GM19240 (cell line): ENCODE measurements around the gene ADAMTS20.

Source experiments
- DNase-seq: peaks from one replicate; pipeline ENCODE4 v3.0.0; 2011; ENCODE audit warnings: low spot score; ENCODE audit not compliant: insufficient read length

The ADAMTS20 gene

DNA sequence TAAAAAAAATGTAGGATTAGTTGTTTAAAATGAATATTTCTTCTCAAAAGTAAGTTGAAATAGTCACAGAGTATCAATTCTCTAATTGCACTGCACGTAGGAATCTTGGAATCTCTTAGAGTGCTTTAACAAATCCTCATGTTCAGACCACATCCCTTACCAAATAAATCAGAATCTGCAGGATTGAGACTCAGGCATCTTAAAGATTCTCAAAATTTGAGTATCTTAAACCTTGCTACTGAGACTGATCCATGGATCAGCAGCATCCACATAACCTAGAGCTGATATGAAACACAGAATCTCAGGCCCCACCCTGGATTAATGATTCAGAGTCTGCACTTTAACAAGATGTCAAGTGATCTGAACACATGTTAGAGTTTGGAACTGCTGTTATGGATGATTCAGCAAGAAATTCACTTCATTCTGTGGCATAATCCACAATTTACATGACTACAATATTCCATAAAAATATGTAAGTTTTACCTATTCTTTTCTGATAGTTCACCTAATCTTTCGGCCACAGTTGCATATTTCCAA is 58.7 kb downstream of the ADAMTS20 start:
- DNase-seq = no peak

DNA sequence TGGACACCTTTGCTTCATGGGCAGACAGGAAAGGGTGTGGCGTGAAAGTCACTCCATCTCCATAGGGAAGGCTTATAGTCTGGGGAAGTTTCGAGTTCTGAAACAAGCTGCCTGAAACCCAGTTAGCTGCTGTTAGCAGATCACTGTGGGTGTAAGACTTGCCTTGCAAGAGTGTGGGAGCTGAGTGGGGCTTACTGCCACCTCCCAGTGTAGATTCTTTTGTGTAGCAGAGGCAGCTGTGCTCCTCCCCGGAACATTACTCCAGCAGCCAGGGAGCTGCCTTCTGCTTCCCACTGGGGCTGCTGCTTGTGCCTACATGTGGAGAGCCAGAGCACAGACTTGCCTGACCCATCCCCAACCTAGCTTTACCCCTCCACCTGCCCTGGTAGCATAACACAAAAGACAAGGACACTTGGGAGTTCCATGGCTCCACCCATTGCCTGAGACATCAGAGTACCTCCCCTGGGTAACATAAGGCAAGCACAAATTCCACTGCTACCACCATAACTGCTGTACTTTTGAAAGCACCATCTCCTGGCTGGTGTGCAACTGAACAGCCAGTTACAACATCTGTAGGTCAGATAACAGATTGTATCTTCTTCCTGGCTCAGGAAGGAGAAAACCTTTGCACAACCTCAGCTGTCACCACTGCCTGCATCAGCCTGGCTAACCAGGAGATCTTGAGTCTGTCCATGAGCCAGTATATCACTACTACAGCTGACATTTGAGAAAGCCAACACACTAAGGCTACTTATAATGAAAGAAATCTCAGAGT is 69.5 kb downstream of the ADAMTS20 start:
- no peak for DNase-seq

DNA sequence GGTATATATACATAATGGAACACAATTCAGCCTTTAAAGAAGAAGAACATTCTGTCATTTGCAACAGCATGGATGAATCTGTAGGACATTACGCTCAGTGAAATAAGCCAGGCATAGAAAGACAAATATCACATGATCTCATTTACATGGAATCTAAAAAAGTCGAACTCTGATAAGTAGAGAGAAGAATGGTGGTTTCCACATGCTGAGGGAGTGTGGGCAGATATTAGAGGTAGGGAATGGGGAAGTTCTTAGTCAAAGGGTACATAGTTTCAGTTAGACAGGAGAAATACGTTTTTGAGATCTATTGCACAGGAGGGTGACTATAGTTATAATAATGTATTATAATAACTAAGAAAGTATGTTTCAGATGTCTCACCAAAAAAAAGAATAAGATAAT is 71.4 kb downstream of the ADAMTS20 start:
- DNase-seq = no peak

DNA sequence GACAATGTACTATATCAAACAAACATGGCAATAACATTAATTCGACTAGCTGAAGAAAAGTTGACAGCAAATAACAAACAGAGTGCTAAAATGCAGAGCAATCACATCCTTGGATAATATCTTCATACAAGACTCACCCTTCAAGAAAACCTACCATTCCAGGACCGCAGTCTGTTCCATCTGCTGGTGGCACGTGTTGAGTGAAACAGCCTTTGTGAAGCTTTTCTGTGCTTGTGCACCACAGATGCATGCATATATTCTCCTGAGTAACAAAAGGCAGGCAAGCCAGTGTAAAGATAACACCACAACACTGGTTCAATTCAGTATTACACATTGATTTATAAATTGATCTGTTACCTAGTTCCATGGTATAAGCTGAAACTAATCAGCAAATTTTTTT is 89.3 kb downstream of the ADAMTS20 start:
- DNase-seq = no peak

DNA sequence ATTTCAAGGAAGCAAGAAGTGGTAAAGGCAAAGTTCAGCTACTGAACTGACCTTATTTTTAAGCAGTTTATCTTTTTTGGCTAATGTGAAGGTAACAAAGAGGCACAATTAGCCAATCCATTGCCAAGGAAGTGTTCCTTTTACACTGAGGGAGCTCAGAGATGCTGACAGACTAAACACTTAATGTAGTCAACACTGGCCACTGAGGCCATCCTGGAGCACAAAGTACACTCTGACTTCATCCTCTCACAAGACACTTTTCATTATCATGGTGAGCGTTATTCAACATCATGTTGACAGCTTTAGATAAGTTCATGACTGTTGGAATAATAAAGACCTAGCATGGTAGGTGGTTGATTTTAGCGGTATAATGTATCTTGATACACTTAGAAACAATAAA is 89.9 kb downstream of the ADAMTS20 start:
- DNase-seq = no peak

DNA sequence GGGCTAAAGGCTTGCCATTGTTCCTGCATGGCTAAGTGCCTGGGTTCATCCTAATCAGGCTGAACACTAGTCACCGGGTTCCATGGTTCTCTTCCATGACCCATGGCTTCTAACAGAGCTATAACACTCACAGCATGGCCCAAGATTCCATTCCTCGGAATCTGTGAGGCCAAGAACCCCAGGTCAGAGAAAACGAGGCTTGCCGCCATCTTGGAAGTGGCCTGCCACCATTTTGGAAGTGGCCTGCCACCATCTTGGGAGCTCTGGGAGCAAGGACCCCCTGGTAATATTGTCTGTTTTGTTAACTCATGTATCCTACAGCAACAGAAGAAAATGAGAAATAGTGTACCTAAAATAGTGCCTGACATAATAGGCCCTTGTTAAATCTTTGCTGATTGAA is 92.7 kb downstream of the ADAMTS20 start:
- DNase-seq = no peak

DNA sequence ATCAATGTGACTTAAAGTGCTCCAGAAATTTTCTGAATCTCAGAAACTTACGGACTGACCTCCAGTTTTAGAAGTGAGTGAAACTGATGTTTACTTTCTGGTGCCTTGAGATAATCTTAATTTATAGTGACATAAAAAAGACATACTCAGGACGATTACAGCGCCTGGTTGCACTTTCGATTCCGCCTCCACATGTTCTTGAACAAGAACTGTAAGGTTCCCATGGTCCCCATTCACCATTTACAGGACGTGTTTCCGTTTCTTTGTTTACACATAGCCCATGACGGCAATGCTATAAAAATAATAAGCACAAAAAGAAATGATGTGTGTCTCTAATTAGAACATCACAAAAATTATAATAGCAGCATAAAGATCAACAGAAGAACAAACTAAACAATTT is 98.2 kb downstream of the ADAMTS20 start:
- DNase-seq = no peak

DNA sequence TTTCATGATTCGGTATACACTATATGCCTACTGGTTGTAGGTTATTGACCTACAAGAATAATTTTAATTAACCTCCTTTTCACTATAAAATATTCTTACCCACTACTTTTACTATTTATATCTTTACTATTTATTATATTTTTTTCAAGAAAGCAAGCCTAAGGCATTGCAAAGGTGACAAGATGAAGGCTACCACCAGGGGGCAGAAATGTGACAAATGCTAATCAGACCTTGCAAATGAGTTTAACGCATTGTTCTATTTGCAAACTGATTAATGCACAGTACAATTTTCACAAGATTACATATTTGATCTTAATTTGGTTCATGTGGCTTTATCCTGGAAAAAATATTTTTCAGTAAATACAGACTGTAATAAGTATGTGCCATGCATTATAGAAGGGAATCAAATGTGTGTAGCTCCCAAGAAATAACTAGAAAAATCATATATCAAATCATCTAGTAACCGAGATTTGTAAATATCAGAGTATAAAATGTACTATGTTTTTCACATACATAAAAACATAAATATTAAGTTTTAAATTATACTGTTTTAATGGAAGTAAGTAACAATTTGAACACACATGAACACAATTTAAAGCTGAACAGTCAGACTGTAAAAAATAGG is 107.0 kb downstream of the ADAMTS20 start:
- DNase-seq = no peak

DNA sequence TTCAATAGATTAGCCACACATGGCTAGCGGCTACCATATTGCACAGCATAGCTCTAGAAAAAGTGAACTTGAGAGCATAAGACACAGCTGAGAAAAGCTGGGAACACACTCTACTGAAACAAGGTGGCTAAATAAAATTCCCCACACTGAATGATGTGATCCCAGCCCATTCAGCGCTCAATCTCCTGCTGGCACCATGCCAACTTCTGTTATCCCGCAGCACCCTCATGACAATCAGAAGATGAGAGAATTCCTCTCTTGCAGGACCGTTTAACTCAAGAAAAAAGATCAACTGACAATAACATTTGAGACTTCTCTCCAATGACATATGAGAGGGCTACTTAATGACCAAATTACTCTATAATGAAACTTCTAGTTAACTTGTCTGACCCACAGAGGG is 115.4 kb downstream of the ADAMTS20 start:
- no peak for DNase-seq

DNA sequence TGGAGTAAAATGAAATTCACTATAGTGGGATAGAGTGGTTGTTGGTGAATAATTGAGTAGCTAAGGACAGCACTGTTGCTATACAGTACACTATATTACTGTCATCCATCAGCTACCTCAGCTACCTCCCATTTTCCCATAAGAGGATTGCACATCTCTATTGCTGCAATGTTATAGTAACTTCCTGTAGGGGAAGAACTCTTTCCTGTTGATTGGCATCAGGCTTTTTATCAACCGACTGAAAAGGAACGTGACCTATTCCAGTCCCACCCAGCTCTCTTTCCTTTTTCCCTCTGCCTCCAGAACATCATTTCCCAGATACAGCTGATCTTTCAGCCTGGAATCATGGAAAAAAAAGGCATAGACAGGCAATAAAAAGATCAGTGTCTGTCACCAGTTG is 117.4 kb downstream of the ADAMTS20 start:
- no peak for DNase-seq

DNA sequence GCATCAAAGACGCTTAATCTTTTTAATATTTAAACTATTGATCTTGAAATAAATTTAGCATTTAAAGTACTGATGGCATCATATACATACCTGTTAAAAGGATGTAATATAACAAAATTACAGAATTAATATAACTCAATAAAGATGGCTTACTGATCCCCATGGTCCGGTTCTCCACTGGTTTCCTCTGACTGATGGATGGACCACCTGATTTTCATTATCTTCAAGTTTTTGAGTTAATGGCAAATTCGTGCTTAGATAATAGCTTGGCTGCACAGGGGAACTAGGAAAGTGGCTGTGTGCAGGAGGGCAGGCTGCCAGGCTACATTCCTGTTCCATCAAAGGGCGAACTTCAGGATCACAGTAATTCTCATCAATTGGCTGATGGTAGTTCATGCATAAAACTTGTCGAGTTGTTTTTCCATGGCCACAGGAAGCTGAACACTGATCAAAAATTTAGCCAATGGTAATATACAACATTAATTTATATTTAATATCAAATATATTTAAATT is 123.9 kb downstream of the ADAMTS20 start:
- DNase-seq = no peak

DNA sequence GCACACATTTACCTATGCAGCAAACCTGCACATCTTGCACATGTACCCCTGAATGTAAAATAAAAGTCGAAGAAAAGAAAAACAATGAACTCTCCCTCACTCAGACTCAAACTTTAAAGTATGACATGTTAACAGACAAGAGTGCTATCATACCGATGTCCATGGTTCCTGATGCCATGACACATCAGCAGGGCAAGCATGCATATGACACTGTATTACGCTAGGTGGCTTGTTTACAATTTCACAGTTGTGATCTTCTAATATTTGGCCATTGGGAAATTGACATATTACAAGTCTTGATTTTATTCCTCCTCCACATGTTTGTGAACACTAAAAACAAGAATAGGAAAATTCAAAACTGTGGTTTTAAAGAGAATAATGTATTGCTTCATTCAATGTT is 126.6 kb downstream of the ADAMTS20 start:
- DNase-seq = no peak

DNA sequence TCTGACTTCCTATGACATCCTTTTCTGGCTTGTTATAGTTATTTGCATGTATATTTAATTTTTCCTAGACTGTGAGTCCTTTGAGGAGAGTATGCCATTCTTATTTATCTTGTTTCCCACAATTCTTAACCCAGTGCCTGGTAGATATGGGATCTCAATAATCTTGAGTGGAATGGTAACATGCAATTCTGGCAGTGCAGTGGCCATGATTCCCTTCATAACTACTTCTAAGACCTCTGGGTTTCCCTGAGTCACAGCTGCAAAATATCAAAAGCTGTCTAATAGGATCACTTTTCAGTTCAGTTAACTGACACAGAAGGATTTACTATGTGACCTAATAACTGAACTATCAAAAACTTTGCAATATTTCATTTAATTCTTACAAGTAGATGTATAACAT is 135.0 kb downstream of the ADAMTS20 start:
- DNase-seq = no peak

DNA sequence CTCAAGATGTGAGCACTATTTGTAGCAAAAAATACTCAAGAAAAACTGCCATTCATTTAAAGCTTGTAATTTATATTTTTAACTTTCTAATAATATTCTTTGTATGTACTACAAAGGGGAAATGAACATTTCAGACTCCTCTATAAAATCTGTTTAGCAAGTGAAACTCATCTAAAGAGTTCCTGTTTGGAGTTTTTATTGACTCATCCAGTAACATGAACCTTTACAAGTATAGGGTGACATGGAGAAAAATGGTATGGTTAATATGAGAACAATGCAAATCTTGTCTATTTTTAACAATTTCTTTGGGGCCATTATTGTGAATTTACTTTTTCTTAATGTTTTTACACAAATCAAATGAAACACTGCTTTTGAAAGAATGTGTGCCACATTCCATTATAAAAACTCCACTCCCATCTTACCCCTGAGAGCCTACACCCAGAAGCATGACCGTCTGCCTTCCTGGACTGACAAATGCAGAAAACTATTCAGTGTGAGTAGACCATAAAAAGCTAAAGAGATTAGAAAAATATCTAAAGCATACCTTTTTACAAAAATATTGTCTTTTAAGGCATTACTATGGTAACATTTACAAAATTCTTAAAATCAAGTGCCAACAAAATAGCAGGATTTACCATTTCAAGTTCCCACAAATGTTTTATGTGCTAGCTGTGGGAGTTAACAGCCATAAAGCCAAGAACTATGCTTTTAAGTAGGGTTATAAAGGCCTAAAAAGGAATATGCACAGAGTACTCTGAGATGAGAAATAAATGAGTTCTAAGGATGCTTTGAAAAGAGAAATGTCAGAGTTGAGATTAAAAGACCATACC is 144.0 kb downstream of the ADAMTS20 start:
- DNase-seq = no peak

DNA sequence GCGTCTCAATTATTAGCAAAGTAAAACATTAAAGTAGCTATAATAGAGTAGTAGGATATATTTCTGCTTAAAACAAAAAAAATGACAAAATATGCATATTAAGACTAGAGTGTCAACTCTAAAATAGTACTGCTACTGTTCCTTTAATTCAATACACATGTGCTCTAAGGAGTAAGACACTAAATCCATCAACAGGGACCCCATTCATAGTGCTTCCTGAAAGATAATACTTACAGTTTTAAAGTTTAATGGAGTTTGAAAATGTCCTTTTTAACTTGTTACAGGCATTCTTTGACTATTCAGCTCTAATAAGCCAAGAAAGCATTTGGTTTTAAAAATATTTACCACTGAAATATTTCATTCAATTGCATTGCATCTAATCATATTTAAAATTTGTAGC is 145.2 kb downstream of the ADAMTS20 start:
- DNase-seq = no peak

DNA sequence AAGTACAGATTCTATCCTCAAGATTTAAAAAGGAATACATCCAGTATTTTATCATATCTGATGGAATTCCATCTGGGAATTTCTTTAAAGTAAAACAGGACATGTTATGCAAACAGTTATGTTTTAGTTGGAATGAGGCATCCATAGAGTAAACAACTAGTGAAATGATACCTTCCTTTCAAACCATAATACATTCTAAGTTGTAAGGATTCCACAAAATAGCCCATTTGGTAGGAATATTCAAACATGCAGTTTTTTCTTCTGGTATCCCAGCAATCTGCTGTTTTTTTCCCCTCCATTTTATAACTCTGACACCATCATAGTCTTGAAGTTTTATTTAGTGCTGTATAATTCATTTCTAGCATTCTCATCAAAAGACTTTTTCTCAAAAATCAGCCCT is 149.6 kb downstream of the ADAMTS20 start:
- no peak for DNase-seq

DNA sequence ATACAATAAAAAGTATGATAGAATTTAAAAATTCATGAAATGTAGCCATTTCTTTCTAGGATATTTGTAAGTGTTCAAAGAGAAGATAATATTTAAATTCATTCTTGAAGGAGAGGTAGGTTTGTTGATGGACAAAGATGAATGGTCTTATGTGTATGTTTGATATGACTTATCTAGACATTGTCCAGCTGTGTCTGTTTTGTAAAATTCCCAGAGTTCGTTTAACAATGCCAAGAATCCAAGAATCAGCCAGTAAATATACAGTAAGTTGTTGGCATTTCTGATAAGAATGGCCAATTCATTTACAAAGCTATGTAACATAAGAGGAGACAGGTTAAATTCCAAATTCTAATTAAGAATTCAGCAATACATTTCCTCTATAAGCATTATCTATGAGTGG is 150.9 kb downstream of the ADAMTS20 start:
- DNase-seq = no peak

DNA sequence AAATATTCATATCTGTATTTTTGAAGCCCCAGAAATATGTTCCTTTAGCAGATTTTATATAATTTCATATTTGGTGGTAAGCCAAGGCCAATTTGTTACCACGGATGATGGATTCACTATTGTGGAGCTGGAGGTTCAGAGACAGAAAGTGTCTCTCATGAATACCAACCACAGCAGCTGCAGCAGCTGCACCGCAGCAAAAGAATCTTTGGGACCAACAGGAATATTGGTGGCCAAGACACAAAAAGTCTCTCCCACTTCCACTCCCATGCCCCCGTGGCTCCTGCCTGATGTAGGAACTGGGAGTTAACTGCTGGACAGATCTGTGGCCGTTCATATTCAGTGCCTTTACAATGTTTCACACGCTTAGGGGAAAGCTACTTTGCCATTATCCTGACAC is 155.3 kb downstream of the ADAMTS20 start:
- no peak for DNase-seq

DNA sequence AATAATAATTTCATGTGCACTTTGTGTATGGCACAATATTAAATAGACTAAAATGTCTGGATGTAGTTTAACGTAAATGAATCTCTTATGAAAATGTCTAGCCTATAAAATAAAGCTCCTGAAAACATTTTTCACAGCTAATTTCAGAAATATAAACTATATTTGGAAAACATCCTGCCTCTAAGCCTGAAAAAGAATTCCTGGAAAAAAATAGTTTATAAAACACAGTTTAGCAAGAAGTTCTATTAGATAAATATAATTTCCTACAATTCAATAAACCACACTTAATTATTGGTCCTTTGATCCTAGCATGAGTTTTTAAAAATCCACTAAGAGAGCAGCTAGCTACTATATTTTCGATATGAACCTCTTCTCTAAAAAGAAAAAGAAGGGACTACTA is 159.9 kb downstream of the ADAMTS20 start:
- no peak for DNase-seq

DNA sequence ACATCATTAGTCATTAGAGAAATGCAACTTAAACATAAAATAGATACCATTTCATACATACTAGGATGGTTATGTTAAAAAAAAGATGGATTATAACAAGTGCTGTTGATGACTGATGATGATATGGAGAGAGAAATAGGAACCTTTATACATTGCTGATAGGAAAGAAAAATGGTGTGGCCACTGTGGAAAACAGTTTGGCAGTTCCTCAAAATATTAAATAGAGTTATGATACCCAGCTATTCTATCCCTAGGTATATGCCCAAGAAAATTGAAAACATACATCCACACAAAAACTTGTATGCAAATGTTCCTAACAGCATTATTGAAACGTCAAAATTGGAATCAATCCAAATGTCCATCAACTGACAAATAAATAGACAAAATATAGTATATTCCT is 170.1 kb downstream of the ADAMTS20 start:
- no peak for DNase-seq

DNA sequence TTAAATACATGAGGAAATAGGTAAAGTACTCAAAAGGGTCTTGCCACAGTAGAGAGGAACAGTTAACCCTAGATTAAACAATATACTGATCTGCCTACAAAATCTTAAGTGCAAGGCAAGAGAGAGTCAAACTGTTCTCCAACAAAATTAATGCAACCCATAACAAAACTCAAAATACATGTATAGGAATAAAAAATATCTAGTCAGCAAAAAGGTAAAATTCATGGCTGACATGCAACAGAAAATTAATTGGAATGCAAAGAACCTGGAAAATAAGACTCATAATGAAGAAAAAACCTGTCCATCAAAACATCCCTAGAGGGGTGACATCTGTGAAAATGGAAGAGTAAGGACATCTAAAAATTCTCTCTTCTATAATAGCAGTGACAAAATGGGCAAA is 173.6 kb downstream of the ADAMTS20 start:
- no peak for DNase-seq

DNA sequence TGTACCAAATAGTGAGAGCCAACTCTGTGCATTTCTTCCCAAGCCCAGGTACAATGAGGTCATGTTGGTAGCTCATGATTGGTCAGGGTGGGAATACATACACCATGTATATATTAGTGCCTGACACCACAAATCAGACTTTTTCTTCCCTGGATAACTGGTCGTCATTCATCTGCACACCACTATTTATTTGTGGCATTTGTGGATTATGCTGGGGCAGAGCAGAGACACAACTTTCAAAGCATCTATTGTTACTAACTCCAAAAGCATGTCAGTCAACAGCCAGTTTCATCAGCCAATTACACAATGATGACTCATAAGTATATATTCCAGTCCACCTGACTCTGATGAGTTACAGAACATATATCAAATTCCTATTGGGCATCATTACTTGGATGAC is 181.7 kb downstream of the ADAMTS20 start:
- DNase-seq = no peak
